Neural cell (in vitro differentiated cells): Measurements from ENCODE around the gene SAPCD1.

Source experiments
- EP300 ChIP-seq: fragments of 450-650 bp; conservative IDR thresholded peaks from 2 replicates; pipeline ENCODE4 v1.6.1; 2014; ENCODE audit warnings: antibody characterized with exemption, mild to moderate bottlenecking, moderate library complexity; ENCODE audit not compliant: poor library complexity, severe bottlenecking
- EZH2 ChIP-seq: fragments of 200-600, 300-800 bp; shearing (Covaris generic), sonication (generic); IDR thresholded peaks from 2 replicates; pipeline ENCODE4 v1.6.1; 2014; ENCODE audit warnings: antibody characterized with exemption, low read length, borderline replicate concordance, mild to moderate bottlenecking; ENCODE audit not compliant: insufficient read depth, poor library complexity, severe bottlenecking
- MXI1 ChIP-seq: fragments of 450-650 bp; conservative IDR thresholded peaks from 2 replicates; pipeline ENCODE4 v1.6.1; 2014; ENCODE audit warnings: antibody characterized with exemption, mild to moderate bottlenecking; ENCODE audit not compliant: poor library complexity, severe bottlenecking
- POLR2AphosphoS5 ChIP-seq: IDR thresholded peaks from 2 replicates; pipeline ENCODE4 v1.6.1; 2012
- RAD21 ChIP-seq: fragments of 450-650 bp; conservative IDR thresholded peaks from 2 replicates; pipeline ENCODE4 v1.6.1; 2014; ENCODE audit warnings: antibody characterized with exemption, mild to moderate bottlenecking, moderate library complexity
- SMC3 ChIP-seq: fragments of 450-650 bp; conservative IDR thresholded peaks from 2 replicates; pipeline ENCODE4 v1.6.1; 2014; ENCODE audit warnings: antibody characterized with exemption, mild to moderate bottlenecking, moderate library complexity; ENCODE audit not compliant: poor library complexity
- TAF1 ChIP-seq: IDR thresholded peaks from 2 replicates; pipeline ENCODE4 v1.6.1; 2012; ENCODE audit warnings: low read depth
- TF ChIP-seq, protein P1 (sequence below): fragments of 450-650 bp; IDR thresholded peaks from 2 replicates; pipeline ENCODE4 v1.5.1; 2014; ENCODE audit warnings: antibody characterized with exemption, mild to moderate bottlenecking, moderate library complexity; ENCODE audit not compliant: poor library complexity, severe bottlenecking
- TF ChIP-seq, protein P2 (sequence below): IDR thresholded peaks from 2 replicates; pipeline ENCODE4 v1.6.1; 2012; ENCODE audit warnings: borderline replicate concordance

DNA sequence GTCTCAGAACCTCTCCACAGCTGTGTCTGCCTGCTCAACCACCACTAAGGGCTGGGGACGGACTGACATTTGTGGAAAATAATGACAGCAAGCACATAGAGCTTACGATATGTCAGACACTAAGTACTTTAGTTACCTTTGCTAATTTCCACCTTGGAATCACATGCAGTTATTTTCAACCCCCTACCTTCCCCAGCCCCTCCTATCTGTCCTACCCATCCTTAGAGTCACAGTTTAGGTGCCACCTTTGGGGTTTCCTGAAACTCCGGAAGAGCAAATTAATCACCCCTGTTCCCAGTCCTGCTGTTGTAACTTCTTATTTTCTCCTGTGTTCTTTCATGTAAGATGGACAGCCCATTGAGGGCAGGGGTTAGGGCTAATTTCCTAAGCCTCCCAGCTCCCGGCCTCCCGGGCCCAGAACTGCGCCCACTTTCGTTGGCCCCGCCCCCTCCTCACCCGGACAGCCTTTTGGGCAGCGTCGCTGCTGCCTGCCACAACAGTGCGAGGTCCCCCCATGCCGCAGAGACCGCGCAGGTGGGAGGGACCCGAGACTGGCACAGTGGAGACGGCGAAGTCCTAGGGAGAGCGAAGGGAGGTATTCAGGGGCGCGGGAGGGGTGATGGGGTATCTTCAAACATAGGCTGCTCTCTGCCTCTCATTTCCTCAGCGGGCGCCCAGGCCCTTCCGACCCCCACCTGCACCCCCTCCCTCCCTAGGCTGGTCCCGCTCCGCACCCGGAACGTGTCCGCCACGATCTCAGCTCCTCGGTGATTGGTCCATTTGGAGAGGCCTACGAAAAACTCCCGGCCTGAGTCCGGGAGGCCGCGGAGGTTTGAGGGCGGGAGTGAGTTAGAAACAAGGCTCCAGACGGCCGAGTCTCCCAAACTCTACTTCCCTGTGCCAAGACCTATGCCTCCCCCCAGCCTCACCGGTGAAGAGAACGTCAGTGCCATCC is 34.5 kb upstream of the SAPCD1 start:
- TF ChIP-seq, protein P1, sequence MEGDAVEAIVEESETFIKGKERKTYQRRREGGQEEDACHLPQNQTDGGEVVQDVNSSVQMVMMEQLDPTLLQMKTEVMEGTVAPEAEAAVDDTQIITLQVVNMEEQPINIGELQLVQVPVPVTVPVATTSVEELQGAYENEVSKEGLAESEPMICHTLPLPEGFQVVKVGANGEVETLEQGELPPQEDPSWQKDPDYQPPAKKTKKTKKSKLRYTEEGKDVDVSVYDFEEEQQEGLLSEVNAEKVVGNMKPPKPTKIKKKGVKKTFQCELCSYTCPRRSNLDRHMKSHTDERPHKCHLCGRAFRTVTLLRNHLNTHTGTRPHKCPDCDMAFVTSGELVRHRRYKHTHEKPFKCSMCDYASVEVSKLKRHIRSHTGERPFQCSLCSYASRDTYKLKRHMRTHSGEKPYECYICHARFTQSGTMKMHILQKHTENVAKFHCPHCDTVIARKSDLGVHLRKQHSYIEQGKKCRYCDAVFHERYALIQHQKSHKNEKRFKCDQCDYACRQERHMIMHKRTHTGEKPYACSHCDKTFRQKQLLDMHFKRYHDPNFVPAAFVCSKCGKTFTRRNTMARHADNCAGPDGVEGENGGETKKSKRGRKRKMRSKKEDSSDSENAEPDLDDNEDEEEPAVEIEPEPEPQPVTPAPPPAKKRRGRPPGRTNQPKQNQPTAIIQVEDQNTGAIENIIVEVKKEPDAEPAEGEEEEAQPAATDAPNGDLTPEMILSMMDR: no peak
- no peak for TF ChIP-seq EP300
- TF ChIP-seq TAF1: no peak
- TF ChIP-seq, protein P2, sequence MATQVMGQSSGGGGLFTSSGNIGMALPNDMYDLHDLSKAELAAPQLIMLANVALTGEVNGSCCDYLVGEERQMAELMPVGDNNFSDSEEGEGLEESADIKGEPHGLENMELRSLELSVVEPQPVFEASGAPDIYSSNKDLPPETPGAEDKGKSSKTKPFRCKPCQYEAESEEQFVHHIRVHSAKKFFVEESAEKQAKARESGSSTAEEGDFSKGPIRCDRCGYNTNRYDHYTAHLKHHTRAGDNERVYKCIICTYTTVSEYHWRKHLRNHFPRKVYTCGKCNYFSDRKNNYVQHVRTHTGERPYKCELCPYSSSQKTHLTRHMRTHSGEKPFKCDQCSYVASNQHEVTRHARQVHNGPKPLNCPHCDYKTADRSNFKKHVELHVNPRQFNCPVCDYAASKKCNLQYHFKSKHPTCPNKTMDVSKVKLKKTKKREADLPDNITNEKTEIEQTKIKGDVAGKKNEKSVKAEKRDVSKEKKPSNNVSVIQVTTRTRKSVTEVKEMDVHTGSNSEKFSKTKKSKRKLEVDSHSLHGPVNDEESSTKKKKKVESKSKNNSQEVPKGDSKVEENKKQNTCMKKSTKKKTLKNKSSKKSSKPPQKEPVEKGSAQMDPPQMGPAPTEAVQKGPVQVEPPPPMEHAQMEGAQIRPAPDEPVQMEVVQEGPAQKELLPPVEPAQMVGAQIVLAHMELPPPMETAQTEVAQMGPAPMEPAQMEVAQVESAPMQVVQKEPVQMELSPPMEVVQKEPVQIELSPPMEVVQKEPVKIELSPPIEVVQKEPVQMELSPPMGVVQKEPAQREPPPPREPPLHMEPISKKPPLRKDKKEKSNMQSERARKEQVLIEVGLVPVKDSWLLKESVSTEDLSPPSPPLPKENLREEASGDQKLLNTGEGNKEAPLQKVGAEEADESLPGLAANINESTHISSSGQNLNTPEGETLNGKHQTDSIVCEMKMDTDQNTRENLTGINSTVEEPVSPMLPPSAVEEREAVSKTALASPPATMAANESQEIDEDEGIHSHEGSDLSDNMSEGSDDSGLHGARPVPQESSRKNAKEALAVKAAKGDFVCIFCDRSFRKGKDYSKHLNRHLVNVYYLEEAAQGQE: no peak
- TF ChIP-seq EZH2: no peak
- TF ChIP-seq MXI1: no peak
- no peak for TF ChIP-seq SMC3
- no peak for TF ChIP-seq POLR2AphosphoS5
- TF ChIP-seq RAD21: no peak
